GM11168 (cell line): Measurements from ENCODE around the gene BLM.

ENCODE experiments used
- in situ Hi-C: fragments of 300-500 bp; cut with MboI; formaldehyde crosslinking; loops from one replicate; pipeline ENCODE4 v1.12.0; 2022; ENCODE audit warnings: low sequenced_read_pairs; ENCODE audit not compliant: unreplicated experiment

Gene BLM

DNA sequence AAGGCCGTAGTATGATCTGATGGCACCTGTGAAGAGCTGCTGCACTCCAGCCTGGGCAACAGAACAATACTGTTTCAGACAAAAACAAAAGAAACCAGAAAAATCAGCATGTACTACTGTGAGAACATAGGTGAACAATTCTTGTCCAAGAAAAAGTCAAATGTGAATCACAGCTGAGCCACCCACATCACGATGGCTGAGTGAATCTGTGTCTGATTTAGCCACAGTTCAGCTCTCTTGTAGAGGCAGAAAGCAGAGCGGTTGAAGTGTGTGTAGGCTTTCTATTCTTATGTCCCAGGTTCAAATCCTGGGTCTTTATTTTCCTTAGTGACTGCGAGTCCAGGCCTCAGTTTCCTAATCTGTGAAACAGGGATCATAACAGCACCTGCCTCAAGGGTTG is 146.8 kb downstream of the BLM start:
- in situ Hi-C loops = no loop called here

DNA sequence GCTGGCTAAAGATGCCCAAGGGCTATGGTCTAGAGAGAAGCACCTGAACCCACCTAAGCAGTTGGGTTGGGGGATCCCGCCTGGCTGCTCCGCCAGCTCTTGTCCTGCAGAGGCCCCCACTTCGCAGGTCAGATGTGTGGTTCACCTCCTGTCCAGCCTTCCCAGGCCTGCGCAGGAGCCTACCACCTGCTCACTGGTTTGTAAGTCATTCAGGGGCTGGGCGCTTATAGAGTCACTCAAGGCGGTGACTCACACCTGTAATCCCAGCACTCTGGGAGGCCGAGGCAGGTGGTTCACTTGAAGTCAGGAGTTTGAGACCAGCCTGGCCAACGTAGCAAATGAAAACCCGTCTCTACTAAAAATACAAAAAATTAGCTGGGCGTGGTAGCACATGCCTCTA is 147.4 kb downstream of the BLM start:
- in situ Hi-C loops = no loop called here

DNA sequence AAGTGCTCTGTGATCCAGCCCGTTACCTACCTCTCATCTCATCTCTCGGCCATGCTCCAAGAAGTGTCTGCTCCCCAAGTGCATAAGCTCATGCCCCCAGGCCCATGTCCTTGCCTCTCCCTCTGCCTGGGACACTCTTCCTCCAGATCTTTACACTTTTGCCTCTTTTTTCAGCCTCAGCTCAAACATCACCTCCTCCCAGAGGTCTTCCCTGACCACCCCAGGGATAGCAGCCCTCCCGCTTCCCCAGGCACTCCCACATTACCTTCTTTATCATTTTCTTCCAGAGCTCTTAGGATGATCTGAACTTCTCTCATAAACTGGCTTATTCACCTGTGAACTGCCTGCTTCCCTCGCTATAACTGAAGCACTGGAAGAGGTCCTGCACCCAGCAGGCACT is 148.6 kb downstream of the BLM start:
- in situ Hi-C loops = no loop called here
